ENCODE measurements around the gene YOD1.

Gene YOD1

DNA sequence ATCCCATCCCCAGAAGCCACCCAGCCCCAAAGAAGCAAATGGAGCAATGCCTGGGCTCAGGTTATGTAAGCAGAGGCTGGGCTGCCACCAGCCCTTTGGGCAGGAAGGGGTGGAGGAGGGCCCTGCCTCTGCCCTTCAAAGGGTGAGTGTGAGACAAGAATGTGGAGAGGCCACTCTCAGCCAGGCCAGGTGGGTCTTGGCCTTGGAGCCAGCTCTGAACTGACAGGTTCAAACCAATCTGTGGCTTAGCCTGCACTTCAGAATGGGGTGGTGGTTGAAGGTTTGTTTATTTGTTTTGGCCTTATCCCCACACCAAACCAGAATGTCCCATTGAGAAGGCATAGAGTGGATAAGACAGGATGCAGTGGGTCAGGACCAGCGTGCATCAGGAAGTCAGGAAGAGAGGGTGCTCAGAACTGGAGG is 48.3 kb downstream of the YOD1 start:
- no peaks in the 10 kb centered on the region for H3K27me3 ChIP-seq (ENCODE audit: low read length)
- H2AFZ ChIP-seq (ENCODE audit: low read depth, low read length, severe bottlenecking): no peak overlapping the region
- TF ChIP-seq, protein P1, sequence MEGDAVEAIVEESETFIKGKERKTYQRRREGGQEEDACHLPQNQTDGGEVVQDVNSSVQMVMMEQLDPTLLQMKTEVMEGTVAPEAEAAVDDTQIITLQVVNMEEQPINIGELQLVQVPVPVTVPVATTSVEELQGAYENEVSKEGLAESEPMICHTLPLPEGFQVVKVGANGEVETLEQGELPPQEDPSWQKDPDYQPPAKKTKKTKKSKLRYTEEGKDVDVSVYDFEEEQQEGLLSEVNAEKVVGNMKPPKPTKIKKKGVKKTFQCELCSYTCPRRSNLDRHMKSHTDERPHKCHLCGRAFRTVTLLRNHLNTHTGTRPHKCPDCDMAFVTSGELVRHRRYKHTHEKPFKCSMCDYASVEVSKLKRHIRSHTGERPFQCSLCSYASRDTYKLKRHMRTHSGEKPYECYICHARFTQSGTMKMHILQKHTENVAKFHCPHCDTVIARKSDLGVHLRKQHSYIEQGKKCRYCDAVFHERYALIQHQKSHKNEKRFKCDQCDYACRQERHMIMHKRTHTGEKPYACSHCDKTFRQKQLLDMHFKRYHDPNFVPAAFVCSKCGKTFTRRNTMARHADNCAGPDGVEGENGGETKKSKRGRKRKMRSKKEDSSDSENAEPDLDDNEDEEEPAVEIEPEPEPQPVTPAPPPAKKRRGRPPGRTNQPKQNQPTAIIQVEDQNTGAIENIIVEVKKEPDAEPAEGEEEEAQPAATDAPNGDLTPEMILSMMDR (IDR thresholded peaks at IDR 0.05; ENCODE audit: insufficient read depth, low read length, poor library complexity, severe bottlenecking): no peak
- no peak for TF ChIP-seq EZH2phosphoT487 (conservative IDR thresholded peaks at IDR 0.05; ENCODE audit: low read length)
- no peaks in the 10 kb centered on the region for H3K9me3 ChIP-seq (ENCODE audit: insufficient read depth, low read length)
- no peaks in the 10 kb centered on the region for H3K9me2 ChIP-seq (replicated peaks; ENCODE audit: insufficient read depth, low read length)
- no peaks in the 10 kb centered on the region for H4K20me1 ChIP-seq (ENCODE audit: low read depth, low read length)
- no peak overlapping the region for H3K4me2 ChIP-seq (ENCODE audit: low read depth, low read length, poor library complexity, severe bottlenecking)
- H3F3A ChIP-seq (ENCODE audit: insufficient read depth): no peaks in the 10 kb centered on the region
- no peaks in the 10 kb centered on the region for H3K79me2 ChIP-seq (ENCODE audit: insufficient read depth, low read length)
- H3K9ac ChIP-seq (ENCODE audit: low read length): no peak overlapping the region
- H3K27ac ChIP-seq (ENCODE audit: low read depth, low read length): no peak overlapping the region
- no peak overlapping the region for H3K4me3 ChIP-seq (ENCODE audit: insufficient read depth, low read length, poor library complexity, severe bottlenecking)
- H3K36me3 ChIP-seq (ENCODE audit: low read length): no peaks in the 10 kb centered on the region

DNA sequence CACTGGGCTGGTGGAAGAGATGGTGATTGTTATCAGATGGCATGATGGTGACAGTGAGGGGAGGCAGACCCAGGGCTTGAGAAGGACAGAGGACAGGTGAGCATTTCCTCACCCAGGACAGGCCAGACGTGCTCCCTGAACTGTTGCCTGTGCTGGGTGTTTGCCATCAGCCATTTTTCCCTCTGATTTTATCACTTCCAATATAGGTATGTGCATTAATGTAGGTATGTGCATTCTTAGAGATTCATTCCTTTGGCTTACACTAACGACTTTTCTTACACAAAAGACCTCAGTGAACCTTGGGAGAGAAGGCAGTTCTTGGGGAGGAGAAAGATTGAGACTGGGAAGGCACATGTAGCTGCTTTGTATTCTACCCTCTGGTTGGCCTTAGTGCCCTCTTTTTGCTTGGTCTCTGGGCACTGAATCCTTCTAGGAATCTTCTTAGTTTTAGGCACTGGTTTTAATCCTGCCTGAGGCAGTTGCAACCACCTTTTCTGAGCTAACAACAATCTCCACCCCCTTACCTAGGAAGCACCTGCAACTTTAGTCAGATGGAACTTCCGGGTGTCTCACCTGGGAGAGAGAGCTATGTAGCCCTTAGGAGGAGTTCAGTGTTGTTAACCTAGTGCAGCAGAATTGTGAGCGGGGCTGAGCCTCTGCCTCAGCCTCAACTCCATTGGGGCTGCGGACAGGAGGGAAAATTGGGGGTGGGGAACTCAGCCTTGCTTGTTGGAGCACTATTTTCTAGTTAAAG is 49.3 kb downstream of the YOD1 start:
- Histone ChIP-seq H4K20me1 (ENCODE audit: low read depth, low read length) (no peaks in the 10 kb centered on the region), H3K4me2 (ENCODE audit: low read depth, low read length, poor library complexity, severe bottlenecking) (no peak overlapping the region), H3K79me2 (ENCODE audit: insufficient read depth, low read length) (no peaks in the 10 kb centered on the region), H3K9me3 (ENCODE audit: insufficient read depth, low read length) (no peaks in the 10 kb centered on the region), H3K4me3 (ENCODE audit: insufficient read depth, low read length, poor library complexity, severe bottlenecking) (no peak overlapping the region), H3K27me3 (ENCODE audit: low read length) (no peaks in the 10 kb centered on the region), H3K27ac (ENCODE audit: low read depth, low read length) (no peak overlapping the region), H3F3A (ENCODE audit: insufficient read depth) (no peaks in the 10 kb centered on the region), H3K36me3 (ENCODE audit: low read length) (no peaks in the 10 kb centered on the region), H2AFZ (ENCODE audit: low read depth, low read length, severe bottlenecking) (no peak overlapping the region), H3K9me2 (replicated peaks; ENCODE audit: insufficient read depth, low read length) (no peaks in the 10 kb centered on the region), H3K9ac (ENCODE audit: low read length) (no peak overlapping the region)
- TF ChIP-seq, protein P1 (IDR thresholded peaks at IDR 0.05; ENCODE audit: insufficient read depth, low read length, poor library complexity, severe bottlenecking): no peak
- TF ChIP-seq EZH2phosphoT487 (conservative IDR thresholded peaks at IDR 0.05; ENCODE audit: low read length): no peak

DNA sequence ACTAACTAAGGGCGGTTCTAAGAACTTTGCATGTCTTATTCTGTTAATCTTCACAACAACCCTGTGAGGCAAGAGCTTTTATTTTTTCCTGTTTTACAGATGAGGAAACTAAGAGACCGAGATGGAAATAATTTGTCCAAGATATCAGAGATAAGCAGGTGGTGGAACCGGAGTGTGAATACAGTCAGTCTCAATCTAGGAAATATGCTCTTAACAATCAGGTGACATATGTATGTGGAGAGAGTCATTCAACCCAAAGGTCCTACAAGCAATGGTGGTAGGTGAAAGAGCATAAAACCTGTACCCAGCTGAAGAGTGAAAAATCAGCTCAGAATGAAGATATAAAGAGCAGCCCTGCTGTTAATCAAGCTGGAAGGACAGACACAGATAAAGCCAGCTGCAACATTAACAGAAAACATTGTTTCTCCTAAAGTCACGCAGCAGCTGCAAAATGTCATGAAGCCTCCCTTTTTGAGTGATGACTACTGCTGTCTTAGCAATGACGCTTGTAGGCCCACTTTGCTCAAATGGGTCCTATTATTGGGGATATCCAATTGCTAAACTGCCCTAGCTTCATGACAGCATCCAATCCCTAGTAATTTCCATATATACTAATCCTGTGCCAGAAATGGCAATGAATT is 50.2 kb downstream of the YOD1 start:
- Histone ChIP-seq H3K27ac (ENCODE audit: low read depth, low read length) (no peak overlapping the region), H3K9me2 (replicated peaks; ENCODE audit: insufficient read depth, low read length) (no peaks in the 10 kb centered on the region), H3F3A (ENCODE audit: insufficient read depth) (no peaks in the 10 kb centered on the region), H3K9ac (ENCODE audit: low read length) (no peak overlapping the region), H2AFZ (ENCODE audit: low read depth, low read length, severe bottlenecking) (no peak overlapping the region), H3K36me3 (ENCODE audit: low read length) (no peaks in the 10 kb centered on the region), H3K79me2 (ENCODE audit: insufficient read depth, low read length) (no peaks in the 10 kb centered on the region), H3K27me3 (ENCODE audit: low read length) (no peaks in the 10 kb centered on the region), H4K20me1 (ENCODE audit: low read depth, low read length) (no peaks in the 10 kb centered on the region), H3K4me3 (ENCODE audit: insufficient read depth, low read length, poor library complexity, severe bottlenecking) (no peak overlapping the region), H3K9me3 (ENCODE audit: insufficient read depth, low read length) (no peaks in the 10 kb centered on the region), H3K4me2 (ENCODE audit: low read depth, low read length, poor library complexity, severe bottlenecking) (no peak overlapping the region)
- TF ChIP-seq EZH2phosphoT487 (conservative IDR thresholded peaks at IDR 0.05; ENCODE audit: low read length): no peak

DNA sequence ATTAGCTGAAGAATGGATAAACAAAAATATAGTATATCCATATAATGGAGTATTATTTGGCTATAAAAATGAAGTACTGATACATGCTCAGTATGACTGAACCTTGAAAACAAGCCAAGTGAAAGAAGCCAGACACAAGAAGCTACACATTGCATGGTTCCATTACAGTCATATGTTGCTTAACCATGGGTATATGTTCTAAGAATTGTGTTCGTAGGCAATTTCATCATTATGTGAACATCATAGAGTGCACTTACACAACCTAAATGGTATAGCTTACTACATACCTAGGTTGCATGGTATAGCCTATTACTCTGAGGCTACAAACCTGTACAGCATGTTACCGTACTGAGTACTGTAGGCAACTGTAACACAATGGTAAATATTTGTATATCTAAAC is 52.2 kb downstream of the YOD1 start:
- no peak for TF ChIP-seq EZH2phosphoT487 (conservative IDR thresholded peaks at IDR 0.05; ENCODE audit: low read length)
- TF ChIP-seq, protein P1 (IDR thresholded peaks at IDR 0.05; ENCODE audit: insufficient read depth, low read length, poor library complexity, severe bottlenecking): no peak
- Histone ChIP-seq H3K36me3 (ENCODE audit: low read length) (no peaks in the 10 kb centered on the region), H3K27ac (ENCODE audit: low read depth, low read length) (no peak overlapping the region), H3K9ac (ENCODE audit: low read length) (no peak overlapping the region), H4K20me1 (ENCODE audit: low read depth, low read length) (no peaks in the 10 kb centered on the region), H3K4me2 (ENCODE audit: low read depth, low read length, poor library complexity, severe bottlenecking) (no peak overlapping the region), H2AFZ (ENCODE audit: low read depth, low read length, severe bottlenecking) (no peak overlapping the region), H3K9me3 (ENCODE audit: insufficient read depth, low read length) (no peaks in the 10 kb centered on the region), H3K4me3 (ENCODE audit: insufficient read depth, low read length, poor library complexity, severe bottlenecking) (no peak overlapping the region), H3K79me2 (ENCODE audit: insufficient read depth, low read length) (no peaks in the 10 kb centered on the region), H3F3A (ENCODE audit: insufficient read depth) (no peaks in the 10 kb centered on the region), H3K27me3 (ENCODE audit: low read length) (no peaks in the 10 kb centered on the region), H3K9me2 (replicated peaks; ENCODE audit: insufficient read depth, low read length) (no peaks in the 10 kb centered on the region)

Data from SU-DHL-6 (cell line).